H9 (cell line): ENCODE measurements around the gene KCNE1. TPM values are rescaled to one million over a fixed set of nuclear protein-coding genes. Genes with fewer than 3 reads are reported as not detected.

Source experiments
- DNase-seq: peaks from one replicate; pipeline ENCODE4 v3.0.0-alpha.2; 2017
- H2AFZ ChIP-seq: one replicate; pipeline ENCODE4 v1.6.1; 2013; ENCODE audit warnings: mild to moderate bottlenecking, low read length, control low read depth, moderate library complexity
- H2AK5ac ChIP-seq: 2 replicates; pipeline ENCODE4 v1.6.1; 2013; ENCODE audit warnings: low read length, control low read depth, mixed read lengths; ENCODE audit not compliant: insufficient read length
- H2BK120ac ChIP-seq: one replicate; pipeline ENCODE4 v1.6.1; 2013; ENCODE audit warnings: low read depth, mild to moderate bottlenecking, low read length, control low read depth, inconsistent platforms; ENCODE audit not compliant: poor library complexity, severe bottlenecking
- H2BK12ac ChIP-seq: 2 replicates; pipeline ENCODE4 v1.6.1; 2013; ENCODE audit warnings: low read length, control low read depth, mixed read lengths, low read depth; ENCODE audit not compliant: insufficient read length
- H2BK15ac ChIP-seq: 2 replicates; pipeline ENCODE4 v1.6.1; 2013; ENCODE audit warnings: low read depth, low read length, control low read depth
- H2BK20ac ChIP-seq: one replicate; pipeline ENCODE4 v1.6.1; 2013; ENCODE audit warnings: low read depth, mild to moderate bottlenecking, low read length, control low read depth, inconsistent platforms; ENCODE audit not compliant: poor library complexity, severe bottlenecking
- H2BK5ac ChIP-seq: 2 replicates; pipeline ENCODE4 v1.6.1; 2013; ENCODE audit warnings: low read length, control low read depth, mixed read lengths; ENCODE audit not compliant: insufficient read length
- H3K14ac ChIP-seq: 2 replicates; pipeline ENCODE4 v1.6.1; 2013; ENCODE audit warnings: low read length, control low read depth; ENCODE audit not compliant: insufficient read depth
- H3K18ac ChIP-seq: 2 replicates; pipeline ENCODE4 v1.6.1; 2013; ENCODE audit warnings: low read depth, mild to moderate bottlenecking, mixed read lengths, low read length, control low read depth; ENCODE audit not compliant: insufficient read length
- H3K23ac ChIP-seq: 2 replicates; pipeline ENCODE4 v1.6.1; 2013; ENCODE audit warnings: low read length, control low read depth, mixed read lengths, low read depth; ENCODE audit not compliant: insufficient read length
- H3K23me2 ChIP-seq: 2 replicates; pipeline ENCODE4 v1.6.1; 2013; ENCODE audit warnings: low read depth, mild to moderate bottlenecking, mixed read lengths, low read length, control low read depth; ENCODE audit not compliant: insufficient read length, poor library complexity, severe bottlenecking
- H3K27ac ChIP-seq: 2 replicates; pipeline ENCODE4 v1.5.1; 2013; ENCODE audit warnings: low read length, control low read depth, mixed read lengths, low read depth; ENCODE audit not compliant: insufficient read length
- H3K27me3 ChIP-seq: 2 replicates; pipeline ENCODE4 v1.6.1; 2013; ENCODE audit warnings: low read length, control low read depth, inconsistent platforms; ENCODE audit not compliant: insufficient read depth
- H3K4ac ChIP-seq: 2 replicates; pipeline ENCODE4 v1.6.1; 2013; ENCODE audit warnings: low read depth, mild to moderate bottlenecking, control low read depth, inconsistent platforms, low read length, moderate library complexity
- H3K4me1 ChIP-seq: 2 replicates; pipeline ENCODE4 v1.6.1; 2013; ENCODE audit warnings: low read length, control low read depth, inconsistent platforms; ENCODE audit not compliant: insufficient read depth
- H3K4me2 ChIP-seq: 2 replicates; pipeline ENCODE4 v1.6.1; 2013; ENCODE audit warnings: low read length, control low read depth, mixed read lengths; ENCODE audit not compliant: insufficient read length, insufficient read depth
- H3K56ac ChIP-seq: 2 replicates; pipeline ENCODE4 v1.6.1; 2013; ENCODE audit warnings: low read depth, mild to moderate bottlenecking, mixed read lengths, low read length, control low read depth; ENCODE audit not compliant: insufficient read length
- H3K79me1 ChIP-seq: 2 replicates; pipeline ENCODE4 v1.6.1; 2013; ENCODE audit warnings: low read depth, mild to moderate bottlenecking, moderate library complexity, low read length, control low read depth, inconsistent platforms; ENCODE audit not compliant: insufficient read depth, poor library complexity, severe bottlenecking
- H3K79me2 ChIP-seq: 2 replicates; pipeline ENCODE4 v1.6.1; 2013; ENCODE audit warnings: low read length, control low read depth, inconsistent platforms; ENCODE audit not compliant: insufficient read depth
- H3K9ac ChIP-seq: 2 replicates; pipeline ENCODE4 v1.6.1; 2013; ENCODE audit warnings: low read length, control low read depth, mixed read lengths; ENCODE audit not compliant: insufficient read length; ENCODE audit errors: extremely low read depth
- H3K9me3 ChIP-seq: one replicate; pipeline ENCODE4 v1.6.1; 2013; ENCODE audit warnings: low read depth, low read length, inconsistent platforms; ENCODE audit not compliant: control insufficient read depth
- H3T11ph ChIP-seq: one replicate; pipeline ENCODE4 v1.6.1; 2013; ENCODE audit warnings: mild to moderate bottlenecking, low read length, control low read depth, inconsistent platforms
- H4K20me1 ChIP-seq: one replicate; pipeline ENCODE4 v1.6.1; 2013; ENCODE audit not compliant: control insufficient read depth, insufficient read length, insufficient read depth
- H4K5ac ChIP-seq: 2 replicates; pipeline ENCODE4 v1.6.1; 2013; ENCODE audit warnings: low read depth, mild to moderate bottlenecking, mixed read lengths, low read length, control low read depth; ENCODE audit not compliant: insufficient read length
- H4K8ac ChIP-seq: replicated peaks from 2 replicates; pipeline ENCODE4 v1.6.1; 2013; ENCODE audit warnings: low read length, control low read depth, mixed read lengths, low read depth; ENCODE audit not compliant: insufficient read length
- H4K91ac ChIP-seq: 2 replicates; pipeline ENCODE4 v1.6.1; 2013; ENCODE audit warnings: low read depth, mild to moderate bottlenecking, moderate library complexity, mixed read lengths, low read length, control low read depth; ENCODE audit not compliant: insufficient read length
- H3K27ac Mint-ChIP-seq, 3 experiments: 2 replicates in 2 of 3; 3 replicates in 1 of 3; pipeline ENCODE4 v1.8.0; 2020 to 2021; ENCODE audit warnings: mixed read lengths in 3 of 3, mild to moderate bottlenecking in 1 of 3, moderate library complexity in 1 of 3
- H3K27me3 Mint-ChIP-seq: 2 replicates; pipeline ENCODE4 v1.8.0; 2021; ENCODE audit warnings: low read depth, mild to moderate bottlenecking, moderate library complexity, mixed read lengths
- H3K36me3 Mint-ChIP-seq, 3 experiments: 2 replicates in 2 of 3; 3 replicates in 1 of 3; pipeline ENCODE4 v1.8.0; 2020 to 2021; ENCODE audit warnings: low read depth in 3 of 3, mixed read lengths in 3 of 3; ENCODE audit not compliant: insufficient read depth in 1 of 3
- H3K4me1 Mint-ChIP-seq, 2 experiments: 2 replicates each; pipeline ENCODE4 v1.8.0; 2020; ENCODE audit warnings: mixed read lengths in 2 of 2
- H3K4me3 Mint-ChIP-seq, 2 experiments: 2 replicates in 1 of 2; 3 replicates in 1 of 2; pipeline ENCODE4 v1.8.0; 2020 to 2021; ENCODE audit warnings: mild to moderate bottlenecking in 2 of 2, mixed read lengths in 2 of 2, moderate library complexity in 1 of 2
- H3K9me3 Mint-ChIP-seq, 2 experiments: 2 replicates in 1 of 2; 3 replicates in 1 of 2; pipeline ENCODE4 v1.8.0; 2020; ENCODE audit warnings: mild to moderate bottlenecking in 2 of 2, mixed read lengths in 2 of 2, moderate library complexity in 1 of 2
- WGBS: extraction: QIAGEN DNeasy Blood & Tissue Kit; methylation state at CpG from one replicate; pipeline ENCODE4 v1.1.7; 2013; ENCODE audit warnings: missing lambda C conversion rate, low lambda C conversion rate, mixed read lengths; ENCODE audit not compliant: insufficient read length; ENCODE audit errors: extremely low coverage; 5-methylcytosine and 5-hydroxymethylcytosine counted together
- total RNA-seq: library from RNA; stranded (reverse); gene quantifications from 2 replicates; pipeline ENCODE4 v1.2.1, GENCODE V29; 2021
- TF ChIP-seq, protein P1 (sequence below): fragments of 200-600 bp; sonication (generic); conservative IDR thresholded peaks from 3 replicates; pipeline ENCODE4 v1.8.0; 2021; ENCODE audit warnings: antibody characterized with exemption, mild to moderate bottlenecking

The KCNE1 gene
- total RNA-seq, 1 experiment from 2014 or later, result 0.28 TPM

DNA sequence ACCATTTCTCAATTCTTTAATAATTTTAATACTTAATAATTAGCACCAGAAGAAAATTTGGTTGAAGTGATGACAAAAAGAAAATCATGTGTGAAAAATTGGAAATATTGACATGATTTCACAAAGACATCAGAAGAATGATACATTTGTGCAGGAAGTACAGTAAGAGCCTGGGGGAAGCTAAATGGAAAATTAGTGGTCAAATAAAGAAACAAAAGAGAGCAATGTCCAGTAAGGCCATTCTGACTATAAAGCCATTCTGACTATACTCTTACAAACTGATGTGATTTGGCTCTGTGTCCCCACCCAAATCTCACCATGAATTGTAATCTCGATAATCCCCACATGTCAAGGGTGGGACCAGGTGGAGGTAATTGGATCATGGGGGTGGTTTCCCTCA is 48.6 kb upstream of the KCNE1 start:
- TF ChIP-seq, protein P1, sequence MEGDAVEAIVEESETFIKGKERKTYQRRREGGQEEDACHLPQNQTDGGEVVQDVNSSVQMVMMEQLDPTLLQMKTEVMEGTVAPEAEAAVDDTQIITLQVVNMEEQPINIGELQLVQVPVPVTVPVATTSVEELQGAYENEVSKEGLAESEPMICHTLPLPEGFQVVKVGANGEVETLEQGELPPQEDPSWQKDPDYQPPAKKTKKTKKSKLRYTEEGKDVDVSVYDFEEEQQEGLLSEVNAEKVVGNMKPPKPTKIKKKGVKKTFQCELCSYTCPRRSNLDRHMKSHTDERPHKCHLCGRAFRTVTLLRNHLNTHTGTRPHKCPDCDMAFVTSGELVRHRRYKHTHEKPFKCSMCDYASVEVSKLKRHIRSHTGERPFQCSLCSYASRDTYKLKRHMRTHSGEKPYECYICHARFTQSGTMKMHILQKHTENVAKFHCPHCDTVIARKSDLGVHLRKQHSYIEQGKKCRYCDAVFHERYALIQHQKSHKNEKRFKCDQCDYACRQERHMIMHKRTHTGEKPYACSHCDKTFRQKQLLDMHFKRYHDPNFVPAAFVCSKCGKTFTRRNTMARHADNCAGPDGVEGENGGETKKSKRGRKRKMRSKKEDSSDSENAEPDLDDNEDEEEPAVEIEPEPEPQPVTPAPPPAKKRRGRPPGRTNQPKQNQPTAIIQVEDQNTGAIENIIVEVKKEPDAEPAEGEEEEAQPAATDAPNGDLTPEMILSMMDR, result no peak
- no peak overlapping the region for H3K14ac ChIP-seq
- Mint-ChIP-seq H3K27ac (no peak overlapping the region; a peak in 1 of 7 replicates), H3K27me3 (no peaks in the 10 kb centered on the region; the same call in 1 of the 2 replicates), H3K4me3 (no peak overlapping the region), H3K9me3 (peaks cover 1 to 2% of the 10 kb centered on the region in 2 experiments; a peak in 3 of 5 replicates), H3K4me1 (peaks cover 5 to 8% of the 10 kb centered on the region in 2 experiments; a peak in 3 of 4 replicates), H3K36me3 (no peaks in the 10 kb centered on the region)
- no peak overlapping the region for H2BK20ac ChIP-seq
- no peak overlapping the region for H3K4me2 ChIP-seq
- H3K4me1 ChIP-seq, result no peaks in the 10 kb centered on the region
- WGBS, result no CpG with 5 or more reads among the region's 1 CpG
- H4K8ac ChIP-seq, result no peak overlapping the region
- H2BK15ac ChIP-seq, result no peak overlapping the region
- H2BK5ac ChIP-seq, result no peak overlapping the region
- no peak overlapping the region for H3K9ac ChIP-seq
- H3K4ac ChIP-seq, result no peak overlapping the region
- no peak overlapping the region for H2BK12ac ChIP-seq
- no peak overlapping the region for H2AFZ ChIP-seq
- no peak for DNase-seq
- H3K79me1 ChIP-seq, result no peaks in the 10 kb centered on the region
- H4K5ac ChIP-seq, result no peak overlapping the region
- no peak overlapping the region for H2BK120ac ChIP-seq
- no peak overlapping the region for H3K56ac ChIP-seq
- no peaks in the 10 kb centered on the region for H3K23me2 ChIP-seq
- no peak overlapping the region for H3K18ac ChIP-seq
- H4K91ac ChIP-seq, result no peak overlapping the region
- no peaks in the 10 kb centered on the region for H3K9me3 ChIP-seq
- H3K27me3 ChIP-seq, result no peaks in the 10 kb centered on the region; the same call in 1 of the 2 replicates
- no peak overlapping the region for H3K23ac ChIP-seq
- H3K79me2 ChIP-seq, result no peaks in the 10 kb centered on the region
- no peak overlapping the region for H3K27ac ChIP-seq
- H4K20me1 ChIP-seq, result no peaks in the 10 kb centered on the region
- H2AK5ac ChIP-seq, result no peak overlapping the region
- H3T11ph ChIP-seq, result no peak overlapping the region
